HepG2 (cell line): ENCODE results near the gene PMM2. TPM values are rescaled to one million over a fixed set of nuclear protein-coding genes. Genes with fewer than 3 reads are reported as not detected.

Source experiments
- ATAC-seq: fragments of 200-7000 bp; cut with Tn5 transposase; 3 replicates; pipeline ENCODE4 v1.9.1; 2020; ENCODE audit warnings: mild to moderate bottlenecking, moderate library complexity
- BruUV-seq: library from RNA; stranded (reverse); fragments of 400-500 nt; replicated peaks from 2 replicates; lab custom pipeline; 2021; lab: Mats Ljungman, UMichigan
- CTCF ChIA-PET: fragments of 300-600 bp; formaldehyde crosslinking; extraction: SDS; loops from one replicate; lab custom pipeline; 2021; ENCODE audit warnings: low total read pairs, inconsistent platforms, low intra/inter-chr PET ratio; lab: Yijun Ruan, JAX
- POLR2A ChIA-PET: fragments of 350-600 bp; sonication (Branson Sonifier 250); formaldehyde crosslinking; loops from one replicate; lab custom pipeline; 2020; ENCODE audit warnings: antibody characterized with exemption, inconsistent platforms; lab: Yijun Ruan, JAX
- DNase-seq: peaks from one replicate; pipeline ENCODE4 v3.0.0-alpha.2; 2015; ENCODE audit warnings: low spot score
- FAIRE-seq: peaks from 3 replicates; lab custom pipeline; 2011; peaks lifted over from hg19 to GRCh38; lab: Jason Lieb, UNC
- H2AFZ ChIP-seq: one replicate; pipeline ENCODE4 v1.6.1; 2011; ENCODE audit warnings: low read length, inconsistent platforms
- H3K27ac ChIP-seq: fragments of 300-600 bp; 3 replicates; pipeline ENCODE4 v1.8.0; 2011; ENCODE audit warnings: mixed run types, mild to moderate bottlenecking, mixed read lengths, low read length, inconsistent platforms; ENCODE audit not compliant: insufficient read depth; ENCODE audit errors: extremely low read length
- H3K27me3 ChIP-seq, 2 experiments: fragments of 200-600 bp in 1 of 2; 2 replicates in 1 of 2; 3 replicates in 1 of 2; pipeline versions ENCODE4 v1.6.0 to v1.8.0; 2011; ENCODE audit warnings: low read length in 2 of 2, mild to moderate bottlenecking in 2 of 2, moderate library complexity in 2 of 2, inconsistent platforms in 1 of 2; ENCODE audit not compliant: insufficient read depth in 2 of 2, control insufficient read depth in 1 of 2
- H3K36me3 ChIP-seq, 2 experiments: fragments of 200-600 bp in 1 of 2; replicated peaks in 1 of 2; 2 replicates in 1 of 2; 3 replicates in 1 of 2; pipeline versions ENCODE4 v1.5.1 to v1.8.0; 2011; ENCODE audit warnings: low read length in 2 of 2, inconsistent platforms in 1 of 2; ENCODE audit not compliant: insufficient read depth in 2 of 2, control insufficient read depth in 1 of 2
- H3K4me1 ChIP-seq: 2 replicates; pipeline ENCODE4 v1.5.1; 2012; ENCODE audit warnings: low read length, inconsistent platforms; ENCODE audit not compliant: insufficient read depth
- H3K4me2 ChIP-seq: 2 replicates; pipeline ENCODE4 v1.6.0; 2011; ENCODE audit warnings: low read depth, low read length, inconsistent platforms
- H3K4me3 ChIP-seq, 3 experiments: fragments of 200-600 bp in 1 of 3; sonication (generic), shearing (Covaris generic) in 1 of 3; replicated peaks in 1 of 3; 2 replicates each; pipeline ENCODE4 v1.5.1; 2011 to 2016; ENCODE audit warnings: low read length in 3 of 3, inconsistent platforms in 2 of 3, low read depth in 2 of 3, mild to moderate bottlenecking in 2 of 3, control low read depth in 1 of 3, mixed read lengths in 1 of 3; ENCODE audit not compliant: insufficient read depth in 1 of 3
- H3K79me2 ChIP-seq: one replicate; pipeline ENCODE4 v1.6.1; 2011; ENCODE audit warnings: low read length, inconsistent platforms; ENCODE audit not compliant: insufficient read depth
- H3K9ac ChIP-seq: 2 replicates; pipeline ENCODE4 v1.6.0; 2011; ENCODE audit warnings: mild to moderate bottlenecking, low read depth, low read length, inconsistent platforms; ENCODE audit not compliant: insufficient read depth
- H3K9me3 ChIP-seq: 2 replicates; pipeline ENCODE4 v1.5.1; 2012; ENCODE audit warnings: mild to moderate bottlenecking, low read length
- H4K20me1 ChIP-seq: 2 replicates; pipeline ENCODE4 v1.6.0; 2011; ENCODE audit warnings: inconsistent platforms, mild to moderate bottlenecking, low read length, moderate library complexity; ENCODE audit not compliant: insufficient read depth
- KLF12 ChIP-seq: sonication (generic); formaldehyde crosslinking; IDR thresholded peaks from 2 replicates; pipeline ENCODE4 v1.4.0; 2020; ENCODE audit warnings: missing genetic modification reagents, borderline replicate concordance
- KLF13 ChIP-seq: sonication (generic); formaldehyde crosslinking; IDR thresholded peaks from 2 replicates; pipeline ENCODE4 v1.4.0; 2020; ENCODE audit warnings: mild to moderate bottlenecking, missing genetic modification reagents
- NAIF1 ChIP-seq: sonication (generic); formaldehyde crosslinking; IDR thresholded peaks from 2 replicates; pipeline ENCODE4 v1.5.0; 2020; ENCODE audit warnings: mild to moderate bottlenecking, missing genetic modification reagents, borderline replicate concordance
- NCOR1 ChIP-seq: fragments of 200-600 bp; sonication (generic); IDR thresholded peaks from 2 replicates; pipeline ENCODE4 v1.7.0; 2017; ENCODE audit warnings: antibody characterized with exemption, low read length, borderline replicate concordance
- NR1H2 ChIP-seq: sonication (generic); formaldehyde crosslinking; IDR thresholded peaks from 2 replicates; pipeline ENCODE4 v1.8.1; 2022; ENCODE audit warnings: low read depth, missing genetic modification reagents, borderline replicate concordance
- NRL ChIP-seq: sonication (generic); formaldehyde crosslinking; IDR thresholded peaks from 2 replicates; pipeline ENCODE4 v1.5.0; 2020; ENCODE audit warnings: missing genetic modification reagents, mild to moderate bottlenecking, moderate library complexity, borderline replicate concordance
- PATZ1 ChIP-seq: sonication (generic); formaldehyde crosslinking; IDR thresholded peaks from 2 replicates; pipeline ENCODE4 v1.4.0; 2020; ENCODE audit warnings: missing genetic modification reagents
- RAD21 ChIP-seq: fragments of 450-650 bp; formaldehyde crosslinking; IDR thresholded peaks from 2 replicates; pipeline ENCODE4 v1.5.0; 2020; ENCODE audit warnings: mild to moderate bottlenecking
- REXO4 ChIP-seq: sonication (generic); formaldehyde crosslinking; IDR thresholded peaks from 2 replicates; pipeline ENCODE4 v1.8.0; 2022; ENCODE audit warnings: missing genetic modification reagents, mild to moderate bottlenecking, borderline replicate concordance
- SUZ12 ChIP-seq: fragments of 150-350 bp; IDR thresholded peaks from 2 replicates; pipeline ENCODE4 v1.6.1; 2014; ENCODE audit warnings: low read depth, low read length
- TEAD2 ChIP-seq: sonication (generic); formaldehyde crosslinking; IDR thresholded peaks from 2 replicates; pipeline ENCODE4 v1.9.0; 2021; ENCODE audit warnings: missing genetic modification reagents
- ZBTB20 ChIP-seq: sonication (generic); formaldehyde crosslinking; IDR thresholded peaks from 2 replicates; pipeline ENCODE4 v1.8.1; 2023; ENCODE audit warnings: missing genetic modification reagents, low read depth, mild to moderate bottlenecking, borderline replicate concordance
- ZBTB39 ChIP-seq: sonication (generic); formaldehyde crosslinking; IDR thresholded peaks from 2 replicates; pipeline ENCODE4 v1.5.0; 2020; ENCODE audit warnings: missing genetic modification reagents
- ZNF138 ChIP-seq: sonication (generic); formaldehyde crosslinking; IDR thresholded peaks from 2 replicates; pipeline ENCODE4 v1.5.0; 2020; ENCODE audit warnings: mild to moderate bottlenecking, low read depth, missing genetic modification reagents
- ZNF562 ChIP-seq: sonication (generic); formaldehyde crosslinking; IDR thresholded peaks from 2 replicates; pipeline ENCODE4 v1.8.0; 2022; ENCODE audit warnings: missing genetic modification reagents, borderline replicate concordance
- ZNF878 ChIP-seq: sonication (generic); formaldehyde crosslinking; IDR thresholded peaks from 2 replicates; pipeline ENCODE4 v1.8.1; 2023; ENCODE audit warnings: mild to moderate bottlenecking, missing genetic modification reagents, moderate library complexity
- ZSCAN20 ChIP-seq: sonication (generic); formaldehyde crosslinking; IDR thresholded peaks from 2 replicates; pipeline ENCODE4 v1.4.0; 2020; ENCODE audit warnings: missing genetic modification reagents, mild to moderate bottlenecking, borderline replicate concordance
- WGBS: methylation state at CpG from one replicate; pipeline ENCODE4 v1.1.6; 2017; ENCODE audit warnings: low lambda C conversion rate; 5-methylcytosine and 5-hydroxymethylcytosine counted together
- in situ Hi-C: cut with HindIII; loops from 2 replicates; pipeline ENCODE4 v1.10.0; 2017; ENCODE audit warnings: low pct_unique_long_range_greater_than_20kb; ENCODE audit not compliant: extremely low pct_ligation_motif_present
- intact Hi-C: fragments of 100-400 bp; cut with micrococcal nuclease; formaldehyde crosslinking; loops from one replicate; pipeline ENCODE4 v1.10.0; 2022; ENCODE audit not compliant: unreplicated experiment
- polyA plus RNA-seq, 8 experiments: library from polyadenylated mRNA; depleted of rRNA in 3 of 8; stranded (reverse) in 7 of 8; unstranded in 1 of 8; fragments of >200 nt; fragmentation: Illumina TruSeq in 4 of 8; extraction: Trizol in 4 of 8; gene quantifications; 2 replicates each; pipeline versions ENCODE4 v1.2.1 to v1.2.3, GENCODE V29; 2011 to 2016; ENCODE audit warnings: low read depth in 4 of 8, missing spikeins in 1 of 8, mixed read lengths in 1 of 8; ENCODE audit not compliant: insufficient read depth in 1 of 8
- total RNA-seq, 5 experiments: library from RNA; depleted of rRNA; stranded (reverse); fragments of >200 nt; fragmentation: Illumina TruSeq; extraction: Trizol; gene quantifications; 2 replicates each; pipeline ENCODE4 v1.2.3, GENCODE V29; 2016; ENCODE audit warnings: low read depth in 1 of 5

Gene PMM2
- total and polyA plus RNA-seq, 2 of the 13 experiments (the other 11 are each of a cell fraction or from before 2014, with no cell fraction given) = 52.2 to 93.7 TPM

- H3K79me2 ChIP-seq = no peaks in the 10 kb centered on the region
- H2AFZ ChIP-seq = no peak overlapping the region
- no peaks in the 10 kb centered on the region for H3K4me1 ChIP-seq
- FAIRE-seq (no peak), ATAC-seq (no peak), DNase-seq (no peak)
- H3K36me3 ChIP-seq = peaks cover 44 to 65% of the 10 kb centered on the region in 2 experiments
- in situ Hi-C loops (no loop called here), intact Hi-C loops (loop anchor here (5.0 kb wide), 1 partner anchor 1504 kb away; no protein-coding TSS in a partner anchor)
- no peak overlapping the region for H3K4me2 ChIP-seq
- POLR2A ChIA-PET = no interaction called here
- no peak overlapping the region for H3K4me3 ChIP-seq
- H4K20me1 ChIP-seq = no peaks in the 10 kb centered on the region
- no peaks in the 10 kb centered on the region for H3K9me3 ChIP-seq
- no peak overlapping the region for H3K9ac ChIP-seq
- TF ChIP-seq ZBTB20 (no peak), NRL (CRISPR knock-in tag) (no peak), KLF12 (CRISPR knock-in tag) (no peak), KLF13 (CRISPR knock-in tag) (no peak), ZSCAN20 (CRISPR knock-in tag) (no peak), REXO4 (CRISPR knock-in tag) (no peak), ZNF138 (CRISPR knock-in tag) (no peak), RAD21 (CRISPR knock-in tag) (no peak), NR1H2 (CRISPR knock-in tag) (no peak)
- WGBS = 98% methylated on average over 12 of the region's 12 CpGs
- H3K27me3 ChIP-seq = no peaks in the 10 kb centered on the region
- BruUV-seq = no TSS peak
- CTCF ChIA-PET = no interaction called here
- H3K27ac ChIP-seq = no peak overlapping the region
Observed at GRCh38 chr16:8768692-8769091, 28.9 kb upstream of the PMM2 start.

GRCh38 chr16:8773537-8773936 is 24.1 kb upstream of the PMM2 start:
- Histone ChIP-seq H2AFZ (no peak overlapping the region), H3K9ac (no peak overlapping the region), H3K36me3 (peaks cover 52 to 73% of the 10 kb centered on the region in 2 experiments), H3K4me2 (no peak overlapping the region), H3K79me2 (no peaks in the 10 kb centered on the region), H3K9me3 (no peaks in the 10 kb centered on the region), H3K4me3 (no peak overlapping the region), H4K20me1 (no peaks in the 10 kb centered on the region), H3K27me3 (no peaks in the 10 kb centered on the region), H3K4me1 (no peaks in the 10 kb centered on the region), H3K27ac (no peak overlapping the region)
- ATAC-seq = no peak
- CTCF ChIA-PET = no interaction called here
- in situ Hi-C loops = no loop called here
- no peak for FAIRE-seq
- BruUV-seq = no TSS peak
- POLR2A ChIA-PET = no interaction called here
- intact Hi-C loops = no loop called here
- no peak for DNase-seq
- 97% methylated on average over 3 of the region's 3 CpGs for WGBS
- TF ChIP-seq TEAD2 (CRISPR knock-in tag) (no peak), NAIF1 (CRISPR knock-in tag) (no peak), NCOR1 (no peak), SUZ12 (no peak), ZNF878 (CRISPR knock-in tag) (no peak), ZNF562 (no peak), ZBTB39 (no peak), PATZ1 (no peak)
